ENCODE data around the gene PAK2. TPM values are rescaled to one million over a fixed set of nuclear protein-coding genes. Genes with fewer than 3 reads are reported as not detected.

Gene PAK2
- total and polyA plus RNA-seq, 9 of the 15 experiments (the other 6 are each of a cell fraction or from before 2014, with no cell fraction given), result 13.2 to 72.4 (median 35.7) TPM

DNA sequence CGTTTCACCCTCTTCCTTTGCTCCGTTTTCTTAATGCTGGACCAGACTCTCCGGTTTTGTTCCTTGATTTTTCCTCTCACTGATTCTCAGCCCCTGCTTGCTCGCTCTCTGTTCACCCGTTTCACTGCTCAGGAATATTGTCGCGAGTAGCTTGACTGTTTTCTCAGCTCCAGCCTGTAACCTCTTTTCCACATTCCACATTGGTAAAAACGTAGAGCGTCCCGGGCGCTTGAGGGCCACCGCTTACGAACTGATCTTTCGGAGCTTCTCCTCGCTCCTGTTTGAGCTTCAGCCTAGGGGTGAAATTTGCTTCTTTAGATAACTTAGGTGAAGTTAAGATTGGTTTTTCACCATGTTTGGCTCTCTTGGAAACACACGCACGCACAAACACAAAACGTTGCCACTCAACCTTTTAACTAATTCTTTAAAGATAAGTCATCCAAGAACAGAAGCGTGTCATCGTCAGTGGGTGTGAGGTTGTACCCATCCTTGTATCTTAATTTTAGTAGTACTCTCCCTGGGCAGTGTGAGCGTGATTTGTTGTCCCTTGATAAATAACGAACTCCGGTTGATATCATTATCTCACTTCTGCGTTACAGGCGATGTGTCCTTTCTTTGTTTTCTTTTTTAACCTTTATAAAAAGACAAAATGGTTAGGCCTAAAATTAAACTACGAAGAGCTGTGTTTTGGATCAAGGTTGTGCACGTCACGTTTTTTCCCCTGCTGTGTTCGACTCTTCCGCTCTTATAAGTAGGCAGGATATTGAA is 1.0 kb downstream of the PAK2 start:
- in situ Hi-C loops (cut with MboI), result no loop called here
- Histone ChIP-seq H3K9me3 (replicated peaks; ENCODE audit: control insufficient read depth, insufficient read depth, low read depth, low read length) (no peaks in the 10 kb centered on the region; the same call in 1 of the 2 replicates), H3K9ac (ENCODE audit: insufficient read depth in 1 of 2, low read depth in 2 of 2, low read length in 2 of 2) (peak overlapping the region; percentile 96 to 99), H3K27me3 (ENCODE audit: control insufficient read depth in 2 of 2, insufficient read depth in 2 of 2, low read length in 2 of 2) (no peaks in the 10 kb centered on the region), H3K4me1 (replicated peaks in 1 of 2; ENCODE audit: control insufficient read depth in 2 of 2, insufficient read depth in 2 of 2, low read length in 2 of 2) (peaks cover 0 to 7% of the 10 kb centered on the region in 2 experiments; a peak in 4 of 5 replicates), H3K79me2 (ENCODE audit: control insufficient read depth, insufficient read depth, low read length) (peaks cover 59% of the 10 kb centered on the region), H3K9me1 (ENCODE audit: control insufficient read depth, insufficient read depth, low read length) (no peaks in the 10 kb centered on the region), H2AFZ (ENCODE audit: low read depth, low read length) (peak overlapping the region; percentile 75), H3K27ac (ENCODE audit: extremely low read depth, low read depth, low read length) (peak overlapping the region; percentile 96), H3K4me3 (peak overlapping the region; percentile 97), H3K36me3 (ENCODE audit: control insufficient read depth, insufficient read depth, low read length) (peaks cover 11% of the 10 kb centered on the region; the same call in 1 of the 3 replicates), H3K4me2 (ENCODE audit: insufficient read depth, low read length) (peak overlapping the region; percentile 98), H4K20me1 (replicated peaks; ENCODE audit: control insufficient read depth, insufficient read depth, low read length) (no peaks in the 10 kb centered on the region)
- BruUV-seq (replicated peaks), result no TSS peak
- FAIRE-seq (peak; percentile 73), ATAC-seq (peak; percentile 20), DNase-seq (ENCODE audit: extremely low read depth in 1 of 4, low spot score in 3 of 4) (peak in 2 of 4 experiments; percentile 14 to 59)
- intact Hi-C loops (cut with micrococcal nuclease), result no loop called here
- CTCF ChIA-PET (ENCODE audit: low intra/inter-chr PET ratio), result no interaction called here
- WGBS (ENCODE audit: insufficient coverage, low coverage, missing lambda C conversion rate), result under 1% methylated on average over 30 of the region's 30 CpGs
- POLR2A ChIA-PET, result interaction anchor here (0.5 to 1.6 kb wide), 16 partner anchors 10 to 623 kb away, joined by 3 to 6 read pairs (median 4); partner anchors contain the start of genes CEP19, FBXO45, PIGX and WDR53
- TF ChIP-seq BHLHE40 (IDR thresholded peaks at IDR 0.05; ENCODE audit: low read length) (0 out of 2 replicates have a peak, but pooled peaks have one; percentile 14), ELF4 (CRISPR knock-in tag; IDR thresholded peaks at IDR 0.05) (0 out of 2 replicates have a peak, but pooled peaks have one; percentile 50), ZEB2 (IDR thresholded peaks at IDR 0.05) (no peak), BCOR (IDR thresholded peaks at IDR 0.05) (0 out of 2 replicates have a peak, but pooled peaks have one; percentile 32), FUS (optimal IDR thresholded peaks at IDR 0.05; ENCODE audit: low read depth, low read length) (peak; percentile 22), RFX5 (IDR thresholded peaks at IDR 0.05; ENCODE audit: low read depth, low read length) (no peak)
- TF ChIP-seq, protein P1, sequence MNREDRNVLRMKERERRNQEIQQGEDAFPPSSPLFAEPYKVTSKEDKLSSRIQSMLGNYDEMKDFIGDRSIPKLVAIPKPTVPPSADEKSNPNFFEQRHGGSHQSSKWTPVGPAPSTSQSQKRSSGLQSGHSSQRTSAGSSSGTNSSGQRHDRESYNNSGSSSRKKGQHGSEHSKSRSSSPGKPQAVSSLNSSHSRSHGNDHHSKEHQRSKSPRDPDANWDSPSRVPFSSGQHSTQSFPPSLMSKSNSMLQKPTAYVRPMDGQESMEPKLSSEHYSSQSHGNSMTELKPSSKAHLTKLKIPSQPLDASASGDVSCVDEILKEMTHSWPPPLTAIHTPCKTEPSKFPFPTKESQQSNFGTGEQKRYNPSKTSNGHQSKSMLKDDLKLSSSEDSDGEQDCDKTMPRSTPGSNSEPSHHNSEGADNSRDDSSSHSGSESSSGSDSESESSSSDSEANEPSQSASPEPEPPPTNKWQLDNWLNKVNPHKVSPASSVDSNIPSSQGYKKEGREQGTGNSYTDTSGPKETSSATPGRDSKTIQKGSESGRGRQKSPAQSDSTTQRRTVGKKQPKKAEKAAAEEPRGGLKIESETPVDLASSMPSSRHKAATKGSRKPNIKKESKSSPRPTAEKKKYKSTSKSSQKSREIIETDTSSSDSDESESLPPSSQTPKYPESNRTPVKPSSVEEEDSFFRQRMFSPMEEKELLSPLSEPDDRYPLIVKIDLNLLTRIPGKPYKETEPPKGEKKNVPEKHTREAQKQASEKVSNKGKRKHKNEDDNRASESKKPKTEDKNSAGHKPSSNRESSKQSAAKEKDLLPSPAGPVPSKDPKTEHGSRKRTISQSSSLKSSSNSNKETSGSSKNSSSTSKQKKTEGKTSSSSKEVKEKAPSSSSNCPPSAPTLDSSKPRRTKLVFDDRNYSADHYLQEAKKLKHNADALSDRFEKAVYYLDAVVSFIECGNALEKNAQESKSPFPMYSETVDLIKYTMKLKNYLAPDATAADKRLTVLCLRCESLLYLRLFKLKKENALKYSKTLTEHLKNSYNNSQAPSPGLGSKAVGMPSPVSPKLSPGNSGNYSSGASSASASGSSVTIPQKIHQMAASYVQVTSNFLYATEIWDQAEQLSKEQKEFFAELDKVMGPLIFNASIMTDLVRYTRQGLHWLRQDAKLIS (CRISPR knock-in tag; IDR thresholded peaks at IDR 0.05), result peak; percentile 34; the same call in 1 of the 2 replicates
- TF ChIP-seq, protein P2, sequence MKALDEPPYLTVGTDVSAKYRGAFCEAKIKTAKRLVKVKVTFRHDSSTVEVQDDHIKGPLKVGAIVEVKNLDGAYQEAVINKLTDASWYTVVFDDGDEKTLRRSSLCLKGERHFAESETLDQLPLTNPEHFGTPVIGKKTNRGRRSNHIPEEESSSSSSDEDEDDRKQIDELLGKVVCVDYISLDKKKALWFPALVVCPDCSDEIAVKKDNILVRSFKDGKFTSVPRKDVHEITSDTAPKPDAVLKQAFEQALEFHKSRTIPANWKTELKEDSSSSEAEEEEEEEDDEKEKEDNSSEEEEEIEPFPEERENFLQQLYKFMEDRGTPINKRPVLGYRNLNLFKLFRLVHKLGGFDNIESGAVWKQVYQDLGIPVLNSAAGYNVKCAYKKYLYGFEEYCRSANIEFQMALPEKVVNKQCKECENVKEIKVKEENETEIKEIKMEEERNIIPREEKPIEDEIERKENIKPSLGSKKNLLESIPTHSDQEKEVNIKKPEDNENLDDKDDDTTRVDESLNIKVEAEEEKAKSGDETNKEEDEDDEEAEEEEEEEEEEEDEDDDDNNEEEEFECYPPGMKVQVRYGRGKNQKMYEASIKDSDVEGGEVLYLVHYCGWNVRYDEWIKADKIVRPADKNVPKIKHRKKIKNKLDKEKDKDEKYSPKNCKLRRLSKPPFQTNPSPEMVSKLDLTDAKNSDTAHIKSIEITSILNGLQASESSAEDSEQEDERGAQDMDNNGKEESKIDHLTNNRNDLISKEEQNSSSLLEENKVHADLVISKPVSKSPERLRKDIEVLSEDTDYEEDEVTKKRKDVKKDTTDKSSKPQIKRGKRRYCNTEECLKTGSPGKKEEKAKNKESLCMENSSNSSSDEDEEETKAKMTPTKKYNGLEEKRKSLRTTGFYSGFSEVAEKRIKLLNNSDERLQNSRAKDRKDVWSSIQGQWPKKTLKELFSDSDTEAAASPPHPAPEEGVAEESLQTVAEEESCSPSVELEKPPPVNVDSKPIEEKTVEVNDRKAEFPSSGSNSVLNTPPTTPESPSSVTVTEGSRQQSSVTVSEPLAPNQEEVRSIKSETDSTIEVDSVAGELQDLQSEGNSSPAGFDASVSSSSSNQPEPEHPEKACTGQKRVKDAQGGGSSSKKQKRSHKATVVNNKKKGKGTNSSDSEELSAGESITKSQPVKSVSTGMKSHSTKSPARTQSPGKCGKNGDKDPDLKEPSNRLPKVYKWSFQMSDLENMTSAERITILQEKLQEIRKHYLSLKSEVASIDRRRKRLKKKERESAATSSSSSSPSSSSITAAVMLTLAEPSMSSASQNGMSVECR (CRISPR knock-in tag; IDR thresholded peaks at IDR 0.05), result peak; percentile 12; the same call in 1 of the 2 replicates
- TF ChIP-seq, protein P3, sequence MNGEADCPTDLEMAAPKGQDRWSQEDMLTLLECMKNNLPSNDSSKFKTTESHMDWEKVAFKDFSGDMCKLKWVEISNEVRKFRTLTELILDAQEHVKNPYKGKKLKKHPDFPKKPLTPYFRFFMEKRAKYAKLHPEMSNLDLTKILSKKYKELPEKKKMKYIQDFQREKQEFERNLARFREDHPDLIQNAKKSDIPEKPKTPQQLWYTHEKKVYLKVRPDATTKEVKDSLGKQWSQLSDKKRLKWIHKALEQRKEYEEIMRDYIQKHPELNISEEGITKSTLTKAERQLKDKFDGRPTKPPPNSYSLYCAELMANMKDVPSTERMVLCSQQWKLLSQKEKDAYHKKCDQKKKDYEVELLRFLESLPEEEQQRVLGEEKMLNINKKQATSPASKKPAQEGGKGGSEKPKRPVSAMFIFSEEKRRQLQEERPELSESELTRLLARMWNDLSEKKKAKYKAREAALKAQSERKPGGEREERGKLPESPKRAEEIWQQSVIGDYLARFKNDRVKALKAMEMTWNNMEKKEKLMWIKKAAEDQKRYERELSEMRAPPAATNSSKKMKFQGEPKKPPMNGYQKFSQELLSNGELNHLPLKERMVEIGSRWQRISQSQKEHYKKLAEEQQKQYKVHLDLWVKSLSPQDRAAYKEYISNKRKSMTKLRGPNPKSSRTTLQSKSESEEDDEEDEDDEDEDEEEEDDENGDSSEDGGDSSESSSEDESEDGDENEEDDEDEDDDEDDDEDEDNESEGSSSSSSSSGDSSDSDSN (IDR thresholded peaks at IDR 0.05; ENCODE audit: borderline replicate concordance in 1 of 2, low read depth in 2 of 2, low read length in 2 of 2), result peak in 1 of 2 experiments; percentile 57; a peak in 2 of 4 replicates
